Osteocyte (in vitro differentiated cells): ENCODE data around the gene ZNF264. TPM values are rescaled to one million over a fixed set of nuclear protein-coding genes. Genes with fewer than 3 reads are reported as not detected.

Source experiments
- total RNA-seq: library from RNA; stranded (reverse); gene quantifications from 2 replicates; pipeline ENCODE4 v1.2.1, GENCODE V29; 2021

ZNF264 gene
- total RNA-seq, 1 donor from 2014 or later, result 34.2 TPM

Other genes with a start within 250 kb of the ZNF264 start
- gene USP29, start 71.5 kb upstream of the ZNF264 start, total RNA-seq, result not detected in 2 replicates
- gene ZIM3, start 46.3 kb upstream of the ZNF264 start, total RNA-seq, result not detected in 2 replicates
- not detected in 2 replicates for gene DUXA, start 24.0 kb upstream of the ZNF264 start, total RNA-seq
- gene AURKC, start 39.5 kb downstream of the ZNF264 start, total RNA-seq, result 0.86 and 0.94 TPM in 2 replicates
- 23.7 and 24.5 TPM in 2 replicates for gene ZNF805, start 49.1 kb downstream of the ZNF264 start, total RNA-seq
- gene ZNF460, start 89.0 kb downstream of the ZNF264 start, total RNA-seq, result 85.1 and 86.1 TPM in 2 replicates
- 7.1 and 7.3 TPM in 2 replicates for gene ZNF543, start 129.0 kb downstream of the ZNF264 start, total RNA-seq
- gene ZNF304, start 159.8 kb downstream of the ZNF264 start, total RNA-seq, result 9.5 and 11.0 TPM in 2 replicates
- 10.9 and 13.4 TPM in 2 replicates for gene TRAPPC2B, start 172.1 kb downstream of the ZNF264 start, total RNA-seq
- gene ZNF547, start 172.1 kb downstream of the ZNF264 start, total RNA-seq, result 3.4 and 5.5 TPM in 2 replicates
- 18.3 and 19.8 TPM in 2 replicates for gene ZNF548, start 198.4 kb downstream of the ZNF264 start, total RNA-seq
- gene ZNF17, start 219.7 kb downstream of the ZNF264 start, total RNA-seq, result 12.4 and 12.7 TPM in 2 replicates
- 9.4 and 9.5 TPM in 2 replicates for gene ZNF749, start 243.8 kb downstream of the ZNF264 start, total RNA-seq